ENCODE results near the gene PADI3.

PADI3 gene

DNA sequence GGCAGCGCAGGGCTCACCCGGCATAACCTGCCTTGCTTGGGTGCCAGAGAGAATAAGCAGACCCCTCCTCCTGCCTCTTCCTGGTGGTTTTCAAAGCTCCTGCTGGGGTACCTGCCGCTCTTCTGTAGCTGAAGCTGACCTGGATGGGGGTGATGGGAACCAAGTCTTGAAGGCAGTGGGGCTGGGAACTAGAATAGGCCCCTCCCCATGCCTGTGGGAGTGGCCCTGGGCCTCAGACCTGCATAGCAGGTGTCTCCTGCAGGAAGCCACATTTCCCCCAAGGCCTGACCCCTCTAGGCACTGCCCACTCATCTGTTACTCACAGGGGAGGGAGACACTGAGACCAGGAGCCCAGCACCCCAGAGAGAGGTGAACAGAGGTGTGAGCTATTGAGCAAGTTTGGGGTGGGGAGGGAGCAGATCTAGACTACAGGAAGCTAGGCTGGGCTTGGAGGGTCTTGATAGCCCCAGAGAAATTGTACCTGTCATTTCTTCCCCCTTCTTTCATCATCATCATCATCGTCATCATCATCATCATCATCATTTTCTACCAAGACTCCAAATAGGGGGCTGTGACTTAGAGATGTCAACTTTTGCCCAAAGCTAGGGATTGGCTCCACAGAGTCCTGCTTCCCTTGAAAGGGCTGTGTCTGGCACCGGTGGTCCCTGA lies 33.9 kb upstream of the PADI3 start:
- Histone ChIP-seq H3K4me3 (no peak overlapping the region), H3K27ac (no peak overlapping the region)
- DNase-seq (ENCODE audit: low spot score) = no peak
- no peak for TF ChIP-seq CTCF (IDR thresholded peaks at IDR 0.05)

- DNase-seq (ENCODE audit: low spot score) = no peak
- no peak overlapping the region for H3K27ac ChIP-seq
- H3K4me3 ChIP-seq = no peak overlapping the region
- TF ChIP-seq CTCF (IDR thresholded peaks at IDR 0.05) = no peak
These were observed 33.4 kb upstream of the PADI3 start for GRCh38 chr1:17215545-17215890.

DNA sequence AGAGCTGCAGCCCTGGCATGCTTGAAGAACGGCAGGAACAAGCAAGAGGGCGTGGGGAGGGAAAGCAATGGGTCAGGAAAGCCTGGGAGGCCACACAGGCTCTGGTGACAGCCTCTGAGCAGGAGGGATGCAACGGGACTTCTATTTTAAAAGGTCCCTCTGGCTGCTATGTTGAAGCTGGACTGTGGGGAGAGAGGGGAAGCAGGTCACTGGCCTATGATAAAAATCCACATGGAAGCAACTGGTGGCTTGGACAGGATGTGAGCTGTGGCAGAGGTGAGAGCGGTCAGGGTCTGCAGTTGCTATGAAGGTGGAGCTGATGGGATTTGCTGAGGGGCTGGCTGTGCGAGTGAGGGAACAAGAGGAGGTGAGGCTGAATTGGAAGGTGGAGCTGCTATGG lies 32.8 kb upstream of the PADI3 start:
- Histone ChIP-seq H3K4me3 (no peak overlapping the region), H3K27ac (no peak overlapping the region)
- TF ChIP-seq CTCF (IDR thresholded peaks at IDR 0.05) = no peak
- DNase-seq (ENCODE audit: low spot score) = no peak

DNA sequence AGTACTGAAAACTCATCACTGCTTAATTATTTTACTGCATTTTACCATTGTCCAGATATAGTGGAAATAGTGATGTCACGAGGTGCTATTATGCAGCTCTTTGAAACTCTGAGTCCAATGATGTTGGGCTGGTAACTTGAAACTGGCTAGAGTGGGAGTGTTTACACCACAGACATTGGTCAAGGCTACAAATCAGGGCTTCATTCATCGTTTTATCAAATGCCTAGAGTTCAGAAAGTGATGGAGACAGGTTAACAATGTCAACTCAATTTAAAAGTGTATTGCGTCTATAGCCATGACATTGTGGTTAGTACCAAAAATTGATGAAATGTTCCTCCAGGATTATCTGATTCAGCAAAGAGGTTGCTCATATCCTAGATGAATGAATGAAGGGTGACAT lies 31.3 kb upstream of the PADI3 start:
- no peak for TF ChIP-seq CTCF (IDR thresholded peaks at IDR 0.05)
- DNase-seq (ENCODE audit: low spot score) = no peak
- Histone ChIP-seq H3K27ac (no peak overlapping the region), H3K4me3 (no peak overlapping the region)

- no peak for DNase-seq (ENCODE audit: low spot score)
- Histone ChIP-seq H3K27ac (no peak overlapping the region), H3K4me3 (no peak overlapping the region)
- TF ChIP-seq CTCF (IDR thresholded peaks at IDR 0.05) = no peak
These were observed 30.0 kb upstream of the PADI3 start for GRCh38 chr1:17218939-17219338.

GRCh38 chr1:17220287-17220686 lies 28.6 kb upstream of the PADI3 start:
- no peak overlapping the region for H3K27ac ChIP-seq
- no peak for DNase-seq (ENCODE audit: low spot score)
- H3K4me3 ChIP-seq = no peak overlapping the region
- TF ChIP-seq CTCF (IDR thresholded peaks at IDR 0.05) = no peak

DNA sequence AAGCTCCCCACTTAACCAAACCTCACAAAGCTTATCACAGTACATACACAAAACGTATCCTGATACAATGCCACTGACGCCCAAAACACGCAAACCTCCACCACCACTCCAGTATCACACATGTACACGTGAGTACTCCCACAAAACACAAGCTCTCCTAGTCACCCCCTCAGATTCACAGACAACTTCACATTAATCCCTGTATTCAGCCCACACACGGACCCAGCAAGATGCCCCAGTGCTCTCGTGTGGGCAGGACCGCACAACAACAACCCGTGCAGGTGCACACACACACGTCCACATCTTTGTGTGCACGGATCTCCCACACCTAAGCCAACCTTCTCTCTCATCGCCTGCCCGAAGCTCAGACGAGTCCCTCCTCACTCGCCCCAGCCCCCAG lies 26.3 kb upstream of the PADI3 start:
- TF ChIP-seq CTCF (IDR thresholded peaks at IDR 0.05) = no peak
- Histone ChIP-seq H3K4me3 (no peak overlapping the region), H3K27ac (no peak overlapping the region)
- DNase-seq (ENCODE audit: low spot score) = no peak
